HUES6 (cell line): Measurements from ENCODE around the gene KCTD10.
A peak's percentile ranks its signal among the peaks of the same experiment; 100 is the strongest.
"Not testable (repeated sequence)": the region's sequence is repeated elsewhere in the genome, so short reads cannot be mapped to it uniquely, and the experiment has no call there.

Experiments
- H3K27ac ChIP-seq: 2 replicates; pipeline ENCODE4 v1.7.0; 2013; ENCODE audit warnings: low read depth, mild to moderate bottlenecking, low read length, inconsistent platforms
- H3K27me3 ChIP-seq: 2 replicates; pipeline ENCODE4 v1.6.1; 2013; ENCODE audit warnings: low read length; ENCODE audit not compliant: control insufficient read depth, insufficient read depth
- H3K36me3 ChIP-seq: 2 replicates; pipeline ENCODE4 v1.6.1; 2013; ENCODE audit warnings: low read length; ENCODE audit not compliant: control insufficient read depth, insufficient read depth
- H3K4me1 ChIP-seq: 2 replicates; pipeline ENCODE4 v1.6.1; 2013; ENCODE audit warnings: low read length; ENCODE audit not compliant: control insufficient read depth, insufficient read depth
- H3K4me3 ChIP-seq: 2 replicates; pipeline ENCODE4 v1.5.1; 2013; ENCODE audit warnings: low read depth, low read length
- H3K9ac ChIP-seq: one replicate; pipeline ENCODE4 v1.6.1; 2013; ENCODE audit warnings: mild to moderate bottlenecking, low read length
- H3K9me3 ChIP-seq: 2 replicates; pipeline ENCODE4 v1.6.1; 2013; ENCODE audit warnings: low read depth, low read length; ENCODE audit not compliant: control insufficient read depth, insufficient read depth

Gene KCTD10

DNA sequence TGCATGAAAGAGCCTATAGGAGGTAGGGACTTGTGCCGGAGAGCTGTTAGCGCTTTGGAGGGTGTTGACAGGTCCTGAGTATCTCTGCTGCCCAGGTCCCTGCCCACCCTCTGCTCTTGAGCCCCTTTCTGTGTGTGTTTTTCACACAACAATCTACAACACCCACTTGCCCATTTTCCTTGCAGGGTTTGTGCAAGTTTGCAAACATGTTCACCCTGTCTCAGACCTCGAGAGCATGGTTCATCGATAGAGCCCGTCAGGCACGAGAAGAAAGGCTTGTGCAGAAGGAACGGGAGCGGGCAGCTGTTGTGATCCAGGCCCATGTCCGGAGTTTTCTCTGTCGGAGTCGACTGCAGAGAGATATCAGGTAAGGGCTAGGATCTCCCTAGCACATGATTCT lies 6.2 kb upstream of the KCTD10 start:
- H3K4me3 ChIP-seq, result no peak overlapping the region
- H3K27ac ChIP-seq, result no peak overlapping the region
- no peaks in the 10 kb centered on the region for H3K9me3 ChIP-seq
- H3K9ac ChIP-seq, result no peak overlapping the region
- peaks cover 50% of the 10 kb centered on the region for H3K36me3 ChIP-seq
- H3K4me1 ChIP-seq, result no peaks in the 10 kb centered on the region
- no peaks in the 10 kb centered on the region for H3K27me3 ChIP-seq

DNA sequence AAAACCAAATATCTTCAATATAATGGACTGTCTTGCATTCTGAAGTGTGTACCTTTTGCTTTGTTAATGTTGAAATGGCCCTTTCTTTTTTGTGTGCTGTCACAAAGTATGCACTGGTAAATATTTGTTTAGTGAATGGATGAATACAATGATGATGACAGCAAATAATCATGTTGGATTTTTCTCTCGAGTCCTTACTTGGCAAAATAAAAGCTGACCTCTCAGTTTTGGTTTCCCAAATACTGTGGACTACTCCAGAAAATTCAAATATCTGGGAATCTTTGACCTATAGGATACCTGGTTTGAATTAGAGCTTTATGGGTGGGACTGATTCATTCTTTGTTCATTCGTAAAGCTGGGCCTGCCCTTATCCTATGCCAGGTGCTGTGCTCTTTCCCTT lies 5.8 kb upstream of the KCTD10 start:
- H3K27ac ChIP-seq, result no peak overlapping the region
- H3K4me1 ChIP-seq, result no peaks in the 10 kb centered on the region
- H3K9ac ChIP-seq, result no peak overlapping the region
- H3K36me3 ChIP-seq, result peaks cover 45% of the 10 kb centered on the region
- H3K9me3 ChIP-seq, result no peaks in the 10 kb centered on the region
- no peaks in the 10 kb centered on the region for H3K27me3 ChIP-seq
- H3K4me3 ChIP-seq, result no peak overlapping the region

DNA sequence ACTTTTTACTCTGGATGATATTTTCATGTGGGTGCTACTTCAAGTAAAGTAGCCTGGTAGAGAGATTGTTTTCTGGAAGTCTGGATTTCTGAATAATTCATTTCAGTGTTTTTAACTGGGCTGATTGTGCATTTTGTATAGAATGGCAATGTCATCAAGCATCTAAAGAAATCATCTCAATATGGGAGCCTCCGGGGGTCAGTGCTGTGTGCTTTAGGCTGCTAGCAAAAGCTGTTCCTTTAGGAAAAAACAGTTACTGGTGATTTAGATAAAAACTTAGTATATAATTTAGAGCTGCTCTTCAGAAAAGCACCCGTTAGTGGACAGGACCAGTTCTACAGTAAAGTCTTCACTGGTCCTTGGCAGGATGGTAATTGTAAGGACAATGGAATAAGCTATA lies 5.4 kb upstream of the KCTD10 start:
- no peak overlapping the region for H3K9ac ChIP-seq
- peaks cover 41% of the 10 kb centered on the region for H3K36me3 ChIP-seq
- no peaks in the 10 kb centered on the region for H3K4me1 ChIP-seq
- H3K4me3 ChIP-seq, result no peak overlapping the region
- no peak overlapping the region for H3K27ac ChIP-seq
- H3K9me3 ChIP-seq, result no peaks in the 10 kb centered on the region
- no peaks in the 10 kb centered on the region for H3K27me3 ChIP-seq

DNA sequence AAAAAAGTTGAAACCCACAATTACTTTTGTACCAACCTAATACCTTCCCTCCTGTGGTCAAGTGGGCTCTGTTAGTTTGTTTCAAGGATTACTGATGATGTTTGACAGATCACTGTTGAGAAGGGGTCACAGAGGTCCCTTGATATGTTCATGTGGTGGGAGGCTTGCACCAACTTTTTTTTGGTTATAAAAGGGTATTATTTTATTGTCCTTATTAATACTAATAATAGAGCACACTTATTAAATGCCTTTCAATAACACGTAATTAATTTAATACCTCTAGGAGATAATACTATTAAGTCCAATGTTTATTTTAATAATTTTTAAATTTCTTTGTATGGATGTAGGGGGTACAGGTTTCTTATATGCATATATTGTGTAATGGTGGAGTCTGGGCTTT lies 4.8 kb upstream of the KCTD10 start:
- no peak overlapping the region for H3K27ac ChIP-seq
- H3K9me3 ChIP-seq, result no peaks in the 10 kb centered on the region
- no peak overlapping the region for H3K4me3 ChIP-seq
- H3K27me3 ChIP-seq, result no peaks in the 10 kb centered on the region
- H3K9ac ChIP-seq, result no peak overlapping the region
- no peaks in the 10 kb centered on the region for H3K4me1 ChIP-seq
- peaks cover 35% of the 10 kb centered on the region for H3K36me3 ChIP-seq

DNA sequence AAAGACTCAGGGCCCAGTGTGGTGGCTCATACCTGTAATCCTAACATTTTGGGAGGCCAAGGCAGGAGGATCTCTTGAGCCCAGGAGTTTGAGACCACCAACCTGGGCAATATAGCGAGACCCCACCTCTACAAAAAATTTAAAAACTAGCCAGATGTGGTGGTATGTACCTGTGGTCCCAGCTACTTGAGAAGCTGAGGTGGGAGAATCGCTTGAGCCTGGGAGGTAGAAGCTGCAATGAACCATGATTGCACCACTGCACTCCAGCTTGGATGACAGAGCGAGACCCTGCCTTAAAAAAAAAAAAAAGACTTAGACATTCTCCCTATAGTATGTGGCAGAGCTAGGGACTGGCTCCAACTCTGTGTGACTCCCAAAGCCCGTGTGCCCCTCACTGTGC lies 3.3 kb upstream of the KCTD10 start:
- Histone ChIP-seq H3K36me3 (peaks cover 20% of the 10 kb centered on the region), H3K4me1 (peaks cover 9% of the 10 kb centered on the region; the same call in 1 of the 2 replicates), H3K9me3 (no peaks in the 10 kb centered on the region), H3K9ac (no peak overlapping the region), H3K27ac (no peak overlapping the region), H3K27me3 (no peaks in the 10 kb centered on the region), H3K4me3 (no peak overlapping the region)

DNA sequence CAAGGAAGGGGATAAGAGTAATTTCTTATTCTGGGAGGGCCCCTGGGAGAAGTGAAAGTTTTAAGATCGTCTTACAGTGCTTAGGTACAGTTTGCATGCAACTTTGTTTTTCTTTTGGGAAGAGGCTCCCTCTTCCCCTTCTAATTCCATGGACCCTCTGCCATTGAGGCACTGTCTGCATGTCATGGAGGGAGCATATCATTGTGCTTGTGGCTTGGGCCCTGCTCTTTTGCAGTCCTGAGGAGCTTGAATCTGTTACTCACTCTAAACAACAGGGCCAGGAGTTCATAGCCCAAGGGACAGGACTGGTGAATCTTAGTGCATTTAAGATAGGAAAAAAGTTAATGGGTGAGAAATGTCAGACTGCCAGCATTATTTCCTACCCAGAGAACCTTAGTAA lies 2.7 kb upstream of the KCTD10 start:
- Histone ChIP-seq H3K36me3 (peaks cover 14% of the 10 kb centered on the region), H3K9me3 (no peaks in the 10 kb centered on the region), H3K4me3 (no peak overlapping the region), H3K4me1 (peaks cover 11% of the 10 kb centered on the region; the same call in 1 of the 2 replicates), H3K27me3 (no peaks in the 10 kb centered on the region), H3K9ac (no peak overlapping the region), H3K27ac (no peak overlapping the region)

DNA sequence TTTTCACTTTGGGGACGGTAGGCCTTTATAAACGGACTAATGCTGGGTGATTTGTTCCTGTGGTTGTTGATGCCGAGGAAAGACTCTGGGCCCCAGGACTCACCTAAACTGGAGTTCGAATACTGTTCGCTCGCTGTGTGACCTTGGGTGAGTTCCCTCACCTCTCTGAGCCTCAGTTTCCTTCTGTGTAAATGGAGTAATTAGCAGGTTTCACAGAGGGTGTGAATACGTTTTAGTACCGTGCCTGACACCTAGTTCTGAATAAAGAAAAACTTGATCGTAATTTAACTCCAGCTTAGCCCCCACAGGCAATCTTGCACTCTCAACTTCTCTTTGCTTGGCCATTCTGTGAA lies 839 bp upstream of the KCTD10 start:
- peaks cover 3% of the 10 kb centered on the region; the same call in 1 of the 2 replicates for H3K36me3 ChIP-seq
- no peaks in the 10 kb centered on the region for H3K9me3 ChIP-seq
- peak overlapping the region; percentile 99; the same call in 1 of the 2 replicates for H3K27ac ChIP-seq
- H3K27me3 ChIP-seq, result no peaks in the 10 kb centered on the region
- H3K9ac ChIP-seq, result peak overlapping the region; percentile 97
- peak overlapping the region; percentile 97 for H3K4me3 ChIP-seq
- H3K4me1 ChIP-seq, result peaks cover 11% of the 10 kb centered on the region; the same call in 1 of the 2 replicates

DNA sequence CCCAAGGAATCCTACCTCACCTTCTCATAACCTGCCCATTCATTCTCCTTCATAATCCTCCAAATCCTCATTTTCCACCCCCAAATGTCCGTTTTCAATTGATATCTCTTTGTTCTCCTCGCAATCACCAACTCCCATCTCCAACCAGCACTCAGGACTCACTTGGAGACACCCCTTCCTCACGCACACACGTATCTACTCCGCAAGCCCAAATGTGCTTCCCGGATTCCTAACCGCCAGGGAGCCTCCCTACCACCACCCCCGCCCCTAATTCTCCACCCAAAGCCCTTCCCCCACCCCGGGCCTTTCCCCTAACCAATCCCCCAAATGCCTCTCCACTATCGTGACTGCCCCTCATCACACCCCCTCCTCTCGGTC lies 304 bp downstream of the KCTD10 start:
- Histone ChIP-seq H3K9ac (peak overlapping the region; percentile 97), H3K4me3 (peak overlapping the region; percentile 97), H3K27ac (peak overlapping the region; percentile 99; the same call in 1 of the 2 replicates), H3K36me3 (peaks cover 10% of the 10 kb centered on the region; the same call in 1 of the 2 replicates), H3K4me1 (peaks cover 11% of the 10 kb centered on the region; the same call in 1 of the 2 replicates), H3K9me3 (no peaks in the 10 kb centered on the region), H3K27me3 (no peaks in the 10 kb centered on the region)

DNA sequence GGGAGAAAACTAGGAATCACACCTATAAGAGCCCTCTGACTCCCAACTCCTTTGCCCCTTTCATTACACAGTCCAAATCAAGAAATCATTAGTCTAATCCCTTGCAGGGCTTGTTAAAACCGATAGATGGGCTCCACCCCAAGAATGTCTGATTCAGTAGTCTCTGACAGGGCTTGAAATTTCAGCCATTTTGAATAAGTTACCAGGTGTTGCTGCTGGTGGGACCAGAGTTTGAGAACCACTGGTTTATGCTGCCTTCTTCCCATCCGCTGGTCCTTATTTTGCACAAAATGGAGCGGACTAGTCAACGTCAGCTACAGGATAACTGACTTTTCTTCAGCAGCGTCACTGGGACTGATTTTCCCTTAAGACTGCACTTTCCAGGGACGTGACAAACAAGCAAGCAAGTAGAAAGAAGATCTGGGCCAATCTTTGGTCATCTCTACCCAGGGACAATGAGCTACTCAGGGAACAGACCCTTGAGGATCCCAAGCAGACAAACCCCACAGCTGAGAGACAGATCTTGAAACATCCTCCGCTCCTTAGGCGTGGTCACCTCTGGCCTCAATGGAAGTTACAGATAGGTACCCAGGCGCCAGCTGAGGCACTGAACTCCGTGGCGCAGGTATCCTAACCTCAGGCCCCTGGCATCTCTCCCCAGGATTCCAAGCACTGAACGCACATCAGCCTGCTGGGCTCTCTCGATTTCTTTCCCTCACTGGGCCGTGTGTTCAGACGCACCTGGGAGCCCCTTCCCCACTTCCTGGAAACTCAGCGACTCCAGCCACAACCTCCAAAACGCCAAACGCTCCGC lies 900 bp downstream of the KCTD10 start:
- H3K4me3 ChIP-seq, result peak overlapping the region; percentile 97
- H3K36me3 ChIP-seq, result peaks cover 10% of the 10 kb centered on the region; the same call in 1 of the 2 replicates
- H3K9me3 ChIP-seq, result no peaks in the 10 kb centered on the region
- H3K4me1 ChIP-seq, result peaks cover 11% of the 10 kb centered on the region; the same call in 1 of the 2 replicates
- peak overlapping the region; percentile 99; the same call in 1 of the 2 replicates for H3K27ac ChIP-seq
- peak overlapping the region; percentile 97 for H3K9ac ChIP-seq
- H3K27me3 ChIP-seq, result no peaks in the 10 kb centered on the region

DNA sequence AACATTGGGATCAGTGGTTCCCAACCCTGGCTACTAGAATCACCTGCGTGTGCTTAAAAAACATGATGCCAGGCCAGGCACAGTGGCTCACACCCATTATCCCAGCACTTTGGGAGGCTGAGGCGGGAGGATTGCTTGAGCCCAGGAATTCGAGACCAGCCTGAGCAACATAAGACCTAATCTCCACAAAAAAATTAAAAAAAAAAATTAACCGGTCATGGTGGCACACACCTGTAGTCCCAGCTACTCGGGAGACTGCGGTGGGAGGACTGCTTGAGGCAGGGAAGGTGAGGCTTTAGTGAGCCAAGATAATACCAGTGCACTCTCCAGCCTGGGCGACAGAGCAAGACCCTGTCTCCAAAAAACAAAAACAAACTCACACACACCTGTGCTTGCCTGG lies 2.0 kb downstream of the KCTD10 start:
- H3K9ac ChIP-seq, result no peak overlapping the region
- peak overlapping the region; percentile 97; the same call in 1 of the 2 replicates for H3K4me3 ChIP-seq
- no peaks in the 10 kb centered on the region for H3K9me3 ChIP-seq
- H3K36me3 ChIP-seq, result peaks cover 11% of the 10 kb centered on the region; the same call in 1 of the 2 replicates
- no peaks in the 10 kb centered on the region for H3K27me3 ChIP-seq
- H3K4me1 ChIP-seq, result peaks cover 11% of the 10 kb centered on the region; the same call in 1 of the 2 replicates
- no peak overlapping the region for H3K27ac ChIP-seq

DNA sequence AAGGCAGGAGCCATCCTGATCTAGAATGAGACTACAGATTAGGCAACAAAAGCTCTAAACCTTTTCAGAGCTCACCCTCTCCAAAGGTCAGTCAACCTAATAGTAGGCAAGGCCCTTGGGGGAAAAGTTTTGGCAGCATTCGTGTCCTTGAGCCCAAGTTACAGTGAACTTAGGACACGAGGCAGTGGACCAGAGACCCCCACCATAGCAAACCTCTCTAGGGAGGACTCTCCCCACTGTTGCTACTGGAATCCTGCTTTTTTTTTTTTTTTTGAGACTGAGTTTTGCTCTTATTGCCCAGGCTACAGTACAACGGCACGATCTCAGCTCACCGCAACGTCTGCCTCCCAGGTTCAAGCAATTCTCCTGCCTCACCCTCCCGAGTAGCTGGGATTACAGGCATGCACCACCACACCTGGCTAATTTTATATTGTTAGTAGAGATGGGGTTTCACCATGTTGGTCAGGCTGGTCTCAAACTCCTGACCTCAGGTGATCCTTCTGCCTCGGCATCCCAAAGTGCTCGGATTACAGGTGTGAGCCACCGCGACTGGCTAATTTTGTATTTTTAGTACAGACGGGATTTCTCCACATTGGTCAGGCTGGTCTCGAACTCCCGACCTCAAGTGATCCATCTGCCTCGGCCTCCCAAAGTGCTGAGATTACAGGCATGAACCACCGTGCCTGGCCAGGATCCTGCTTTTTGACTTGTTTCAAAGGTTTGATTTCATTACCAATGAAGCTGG lies 3.4 kb downstream of the KCTD10 start:
- not testable (repeated sequence) for H3K9me3 ChIP-seq, H3K27me3 ChIP-seq, H3K4me3 ChIP-seq, H3K9ac ChIP-seq, H3K27ac ChIP-seq
- peaks cover 26% of the 10 kb centered on the region for H3K36me3 ChIP-seq
- H3K4me1 ChIP-seq, result peaks cover 11% of the 10 kb centered on the region; the same call in 1 of the 2 replicates
